LNCAP (cell line): Measurements from ENCODE around the gene ALDOB.

Experiments used
- TF ChIP-seq, protein P1 (sequence below): fragments of 450-650 bp; IDR thresholded peaks from 2 replicates; pipeline ENCODE4 v1.5.1; 2017; ENCODE audit warnings: mild to moderate bottlenecking

The ALDOB gene

DNA sequence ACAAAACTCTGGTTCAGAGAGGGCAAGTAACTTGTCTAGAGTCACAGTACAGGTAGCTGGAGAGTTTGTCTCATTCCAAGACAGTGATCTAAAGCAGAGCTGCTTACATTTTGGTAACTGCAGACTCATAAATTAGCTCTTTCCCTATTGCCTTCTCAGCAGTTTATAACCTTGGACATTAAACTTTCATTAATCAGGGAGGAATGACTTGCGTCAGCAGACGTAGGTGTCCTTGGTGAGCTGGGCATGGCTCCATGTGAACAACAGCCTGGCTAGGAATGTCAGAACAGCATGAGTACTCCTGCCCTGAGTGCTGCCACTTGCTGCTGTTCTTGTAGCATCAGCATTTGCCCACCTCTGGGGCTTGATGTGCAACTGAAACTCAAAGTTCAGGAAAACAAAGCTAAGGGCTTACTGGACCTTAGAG is 2.2 kb upstream of the ALDOB start:
- TF ChIP-seq, protein P1, sequence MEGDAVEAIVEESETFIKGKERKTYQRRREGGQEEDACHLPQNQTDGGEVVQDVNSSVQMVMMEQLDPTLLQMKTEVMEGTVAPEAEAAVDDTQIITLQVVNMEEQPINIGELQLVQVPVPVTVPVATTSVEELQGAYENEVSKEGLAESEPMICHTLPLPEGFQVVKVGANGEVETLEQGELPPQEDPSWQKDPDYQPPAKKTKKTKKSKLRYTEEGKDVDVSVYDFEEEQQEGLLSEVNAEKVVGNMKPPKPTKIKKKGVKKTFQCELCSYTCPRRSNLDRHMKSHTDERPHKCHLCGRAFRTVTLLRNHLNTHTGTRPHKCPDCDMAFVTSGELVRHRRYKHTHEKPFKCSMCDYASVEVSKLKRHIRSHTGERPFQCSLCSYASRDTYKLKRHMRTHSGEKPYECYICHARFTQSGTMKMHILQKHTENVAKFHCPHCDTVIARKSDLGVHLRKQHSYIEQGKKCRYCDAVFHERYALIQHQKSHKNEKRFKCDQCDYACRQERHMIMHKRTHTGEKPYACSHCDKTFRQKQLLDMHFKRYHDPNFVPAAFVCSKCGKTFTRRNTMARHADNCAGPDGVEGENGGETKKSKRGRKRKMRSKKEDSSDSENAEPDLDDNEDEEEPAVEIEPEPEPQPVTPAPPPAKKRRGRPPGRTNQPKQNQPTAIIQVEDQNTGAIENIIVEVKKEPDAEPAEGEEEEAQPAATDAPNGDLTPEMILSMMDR: no peak

DNA sequence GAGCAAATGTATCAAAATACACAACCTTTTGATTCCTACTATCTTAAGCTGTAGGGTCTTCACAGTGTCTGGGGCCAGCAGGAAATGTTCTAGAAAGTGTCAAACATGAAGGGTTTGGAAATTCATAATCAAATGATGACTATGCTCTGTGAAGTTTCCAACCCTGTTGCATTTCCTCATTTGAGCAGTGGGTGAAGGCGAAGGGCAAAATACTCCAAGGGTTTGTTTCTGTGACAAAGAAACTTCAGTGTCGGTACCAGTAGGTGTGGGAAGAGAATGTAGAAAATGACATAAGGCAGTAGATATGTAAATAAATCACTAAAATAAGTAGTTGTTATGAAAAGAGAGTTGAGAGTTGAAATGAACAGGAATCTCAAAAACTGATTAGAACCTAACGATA is 576 bp downstream of the ALDOB start:
- TF ChIP-seq, protein P1: no peak

DNA sequence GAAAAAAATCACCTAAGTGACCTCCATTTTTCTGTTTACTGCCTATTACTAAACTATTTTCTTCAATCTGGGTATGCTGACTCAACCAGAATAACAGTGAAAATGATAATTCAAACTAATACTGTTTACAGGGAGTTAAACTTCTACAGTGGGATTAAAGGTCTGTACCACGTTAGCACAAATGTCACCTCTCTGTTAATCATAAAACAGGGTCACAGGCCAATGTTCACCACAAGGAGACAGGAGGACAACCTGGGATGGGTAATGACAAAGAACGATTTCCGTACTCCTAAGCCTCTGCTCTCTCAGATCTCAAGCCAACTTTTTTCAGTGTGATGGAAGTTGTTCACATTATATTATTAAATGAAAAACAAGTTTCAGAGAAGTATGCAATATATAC is 2.3 kb downstream of the ALDOB start:
- TF ChIP-seq, protein P1: no peak

DNA sequence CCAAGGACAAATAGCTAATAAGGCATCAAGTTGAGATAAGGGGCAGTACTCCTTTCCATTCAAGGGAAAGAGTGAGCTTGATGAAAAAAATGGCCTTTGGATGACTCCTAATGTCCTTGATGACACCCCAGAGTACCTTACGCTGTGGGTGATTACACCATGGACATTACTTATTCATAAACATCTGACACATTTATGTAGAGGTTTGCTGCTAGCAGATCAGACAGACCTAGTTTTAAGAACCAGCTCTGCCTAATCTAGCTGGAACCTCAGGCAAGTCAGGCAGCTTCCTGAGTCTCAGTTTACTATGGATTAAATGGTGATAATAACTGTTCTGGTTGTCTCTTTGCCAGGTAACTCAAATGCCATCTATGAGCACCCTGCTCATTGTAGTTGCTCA is 2.8 kb downstream of the ALDOB start:
- TF ChIP-seq, protein P1: no peak

DNA sequence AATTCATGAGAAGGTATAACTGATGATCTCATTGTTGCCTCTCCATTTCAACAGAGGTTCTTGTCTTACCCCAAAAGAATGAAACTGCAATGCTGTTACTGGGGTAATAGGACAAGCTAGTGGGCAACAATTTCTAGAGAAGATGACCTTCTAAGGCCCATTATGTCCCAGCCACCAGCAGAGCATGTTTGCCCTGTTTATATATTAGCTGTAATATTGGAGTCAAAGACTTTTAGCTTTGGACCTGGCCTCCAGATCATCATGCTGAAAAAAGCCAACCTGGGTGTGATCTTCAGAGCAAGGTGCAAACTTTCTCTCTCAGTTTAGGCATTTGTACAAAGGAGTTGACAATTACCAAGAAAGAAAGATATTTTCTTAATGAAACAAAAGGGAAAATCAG is 3.4 kb downstream of the ALDOB start:
- TF ChIP-seq, protein P1: no peak

DNA sequence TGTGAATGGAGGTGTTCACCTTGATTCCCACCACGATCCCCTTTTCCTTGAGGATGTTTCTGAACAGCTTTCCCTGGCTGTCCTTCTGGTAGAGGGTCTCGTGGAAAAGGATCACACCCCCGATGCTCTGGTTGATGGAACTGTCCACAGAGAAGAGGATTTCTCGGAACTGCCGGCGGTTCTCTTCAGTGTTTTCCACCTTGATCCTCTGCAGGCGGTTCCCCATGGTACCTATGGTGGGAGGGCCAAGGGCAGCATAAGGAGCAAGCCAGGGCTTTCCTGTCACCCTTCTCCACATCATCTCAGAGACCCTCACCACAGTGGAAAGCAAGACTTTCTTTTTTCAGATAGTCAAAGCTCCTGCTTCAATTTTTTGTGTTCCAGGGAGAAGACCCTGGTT is 5.8 kb downstream of the ALDOB start:
- TF ChIP-seq, protein P1: no peak

DNA sequence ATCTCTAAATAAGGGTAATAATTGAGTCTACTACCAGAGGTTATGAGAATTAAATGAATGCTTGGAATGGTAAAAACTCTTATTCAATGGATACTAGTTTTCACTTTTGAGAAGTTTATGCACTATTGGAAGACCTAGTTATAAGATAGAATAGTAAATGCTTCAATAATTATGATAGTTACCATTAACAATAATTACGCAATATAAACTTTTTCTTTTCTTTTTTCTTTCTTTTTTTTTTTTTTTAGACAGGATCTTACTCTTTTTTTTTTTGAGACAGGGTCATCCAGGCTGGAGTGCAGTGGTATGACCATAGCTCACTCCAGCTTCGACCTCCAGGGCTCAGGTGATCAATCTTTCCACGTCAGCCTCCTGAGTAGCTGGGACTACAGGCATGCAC is 6.7 kb downstream of the ALDOB start:
- TF ChIP-seq, protein P1: no peak

DNA sequence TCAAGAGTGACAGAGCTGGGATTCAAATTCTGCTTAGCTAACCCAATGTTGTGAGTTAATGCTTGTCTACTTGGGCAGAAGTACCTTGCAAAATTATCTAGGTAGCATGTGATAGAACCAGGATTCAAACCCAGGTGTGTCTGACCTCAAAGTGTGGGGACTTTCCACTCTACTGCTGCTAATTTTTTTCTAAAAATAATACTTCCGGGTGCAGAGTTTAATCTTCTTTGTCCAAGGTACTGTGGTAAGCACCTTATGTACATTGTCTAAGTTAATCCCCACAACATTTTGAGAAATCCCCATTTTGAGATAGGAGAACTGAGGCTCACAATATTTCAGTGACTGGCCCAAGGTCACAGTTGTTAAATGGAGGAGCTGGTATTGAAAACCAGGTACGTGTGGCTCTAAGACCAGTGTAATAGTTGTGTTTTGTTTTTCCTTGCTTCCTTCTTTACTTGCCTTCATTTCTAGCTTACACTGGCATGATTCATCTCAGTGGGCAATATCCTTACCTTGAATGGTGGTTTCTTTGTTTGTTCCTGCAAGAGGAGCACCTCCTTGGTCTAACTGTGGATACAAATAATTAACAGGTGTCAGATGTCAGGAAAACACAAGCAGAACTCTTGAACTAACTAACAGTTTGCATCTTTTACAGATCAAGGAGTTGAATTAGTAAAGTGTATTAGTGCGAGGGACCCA is 7.5 kb downstream of the ALDOB start:
- TF ChIP-seq, protein P1: no peak
